ENCODE measurements around the gene SGMS1. TPM values are rescaled to one million over a fixed set of nuclear protein-coding genes. Genes with fewer than 3 reads are reported as not detected.

Gene SGMS1
- total and polyA plus RNA-seq, 11 donors = 6.9 to 40.6 (median 19.6) TPM

GRCh38 chr10:50315424-50315823 lies 308.3 kb downstream of the SGMS1 start:
- Histone ChIP-seq H3K36me3 (peaks cover 0 to 9% (median 8%) of the 10 kb centered on the region in 9 donors), H3K27ac (peak overlapping the region in 3 of 12 donors; percentile 16 to 23 (median 17)), H3K27me3 (no peaks in the 10 kb centered on the region), H3K4me1 (peaks cover 0 to 30% (median 16%) of the 10 kb centered on the region in 12 donors), H3K4me3 (no peak overlapping the region), H3K9me3 (peaks cover 0 to 11% (median 2%) of the 10 kb centered on the region in 12 donors)
- TF ChIP-seq CTCF (IDR thresholded peaks at IDR 0.05) (no peak), POLR2A (IDR thresholded peaks at IDR 0.05) (no peak)
- no peak for ATAC-seq
- no peak for DNase-seq
- intact Hi-C loops (cut with DNase I) = loop anchor here in 3 of 10 donors (10.0 kb wide), 1 partner anchor 309 kb away; the partner anchor contains the start of gene SGMS1 (in 3 of the 3)

GRCh38 chr10:50314169-50315071 lies 309.3 kb downstream of the SGMS1 start:
- no peak for DNase-seq
- Histone ChIP-seq H3K27ac (no peak overlapping the region), H3K9me3 (peaks cover 0 to 11% (median 2%) of the 10 kb centered on the region in 12 donors), H3K4me3 (no peak overlapping the region), H3K36me3 (peaks cover 0 to 19% (median 18%) of the 10 kb centered on the region in 9 donors), H3K27me3 (no peaks in the 10 kb centered on the region), H3K4me1 (peaks cover 0 to 30% (median 16%) of the 10 kb centered on the region in 12 donors)
- intact Hi-C loops (cut with DNase I) = loop anchor here in 3 of 10 donors (10.0 kb wide), 1 partner anchor 310 kb away; the partner anchor contains the start of gene SGMS1 (in 3 of the 3)
- no peak for TF ChIP-seq POLR2A (IDR thresholded peaks at IDR 0.05)
- TF ChIP-seq CTCF (IDR thresholded peaks at IDR 0.05) = no peak
- no peak for ATAC-seq
- WGBS, 4 donors = 87 to 99% (median 92%) methylated on average over 10 of the region's 10 CpGs

- H3K27me3 ChIP-seq = no peaks in the 10 kb centered on the region
- peaks cover 0 to 30% (median 16%) of the 10 kb centered on the region in 12 donors for H3K4me1 ChIP-seq
- 89 to 94% (median 92%) methylated on average over 10 of the region's 10 CpGs for WGBS, 4 donors
- ATAC-seq (no peak), DNase-seq (no peak)
- H3K27ac ChIP-seq = no peak overlapping the region
- H3K4me3 ChIP-seq = no peak overlapping the region
- intact Hi-C loops (cut with DNase I) = loop anchor here in 3 of 10 donors (10.0 kb wide), 1 partner anchor 312 kb away; the partner anchor contains the start of gene SGMS1 (in 3 of the 3)
- peaks cover 0 to 11% (median 2%) of the 10 kb centered on the region in 12 donors for H3K9me3 ChIP-seq
- no peak for TF ChIP-seq POLR2A (IDR thresholded peaks at IDR 0.05)
- TF ChIP-seq CTCF (IDR thresholded peaks at IDR 0.05) = no peak
- H3K36me3 ChIP-seq = peaks cover 0 to 35% (median 29%) of the 10 kb centered on the region in 9 donors
These were observed 311.0 kb downstream of the SGMS1 start for GRCh38 chr10:50312464-50313437.

Data from heart left ventricle (tissue), 16 donors.